ENCODE measurements around the gene TEX2. TPM values are rescaled to one million over a fixed set of nuclear protein-coding genes. Genes with fewer than 3 reads are reported as not detected.
A peak's percentile ranks its signal among the peaks of the same experiment; 100 is the strongest.

Gene TEX2
- total and polyA plus RNA-seq, 2 experiments from 2014 or later = 7.5 to 17.7 TPM

GRCh38 chr17:64277831-64278562, 14.9 kb upstream of the TEX2 start:
- no peaks in the 10 kb centered on the region for H3K4me1 Mint-ChIP-seq
- no peak for DNase-seq (ENCODE audit: low spot score)
- no peak overlapping the region for H3K4me3 ChIP-seq
- H3F3A ChIP-seq (replicated peaks; ENCODE audit: low read depth) = no peaks in the 10 kb centered on the region
- H2AFZ ChIP-seq = peak overlapping the region; percentile 18; the same call in 1 of the 2 replicates
- H3K79me2 ChIP-seq (replicated peaks; ENCODE audit: insufficient read depth) = no peaks in the 10 kb centered on the region
- no peak overlapping the region for H3K4me2 ChIP-seq
- no peaks in the 10 kb centered on the region for H3K9me2 ChIP-seq (ENCODE audit: insufficient read depth)
- no peaks in the 10 kb centered on the region for H3K27me3 ChIP-seq (ENCODE audit: insufficient read depth)
- peaks cover 3% of the 10 kb centered on the region for H3K27me3 Mint-ChIP-seq (ENCODE audit: insufficient read depth, low read depth, poor library complexity)
- ATAC-seq = no peak
- no peak overlapping the region for H3K27ac Mint-ChIP-seq
- no peaks in the 10 kb centered on the region for H3K36me3 Mint-ChIP-seq (ENCODE audit: low read depth)
- H4K20me1 ChIP-seq (replicated peaks; ENCODE audit: insufficient read depth) = no peaks in the 10 kb centered on the region; the same call in none of the 2 replicates
- no peak overlapping the region for H3K27ac ChIP-seq (ENCODE audit: low read depth)
- H3K36me3 ChIP-seq (ENCODE audit: insufficient read depth) = no peaks in the 10 kb centered on the region
- TF ChIP-seq EZH2 (IDR thresholded peaks at IDR 0.05; ENCODE audit: low read depth, unreplicated experiment) (no peak), NANOG (IDR thresholded peaks at IDR 0.05; ENCODE audit: borderline replicate concordance) (no peak), ZNF114 (CRISPR knock-in tag; IDR thresholded peaks at IDR 0.05) (no peak), ZNF331 (CRISPR knock-in tag; IDR thresholded peaks at IDR 0.05; ENCODE audit: low read depth) (no peak), CTCF (conservative IDR thresholded peaks at IDR 0.05; ENCODE audit: low read depth in 2 of 2) (no peak), STAT1 (IDR thresholded peaks at IDR 0.05; ENCODE audit: unreplicated experiment) (no peak)
- TF ChIP-seq, protein P1, sequence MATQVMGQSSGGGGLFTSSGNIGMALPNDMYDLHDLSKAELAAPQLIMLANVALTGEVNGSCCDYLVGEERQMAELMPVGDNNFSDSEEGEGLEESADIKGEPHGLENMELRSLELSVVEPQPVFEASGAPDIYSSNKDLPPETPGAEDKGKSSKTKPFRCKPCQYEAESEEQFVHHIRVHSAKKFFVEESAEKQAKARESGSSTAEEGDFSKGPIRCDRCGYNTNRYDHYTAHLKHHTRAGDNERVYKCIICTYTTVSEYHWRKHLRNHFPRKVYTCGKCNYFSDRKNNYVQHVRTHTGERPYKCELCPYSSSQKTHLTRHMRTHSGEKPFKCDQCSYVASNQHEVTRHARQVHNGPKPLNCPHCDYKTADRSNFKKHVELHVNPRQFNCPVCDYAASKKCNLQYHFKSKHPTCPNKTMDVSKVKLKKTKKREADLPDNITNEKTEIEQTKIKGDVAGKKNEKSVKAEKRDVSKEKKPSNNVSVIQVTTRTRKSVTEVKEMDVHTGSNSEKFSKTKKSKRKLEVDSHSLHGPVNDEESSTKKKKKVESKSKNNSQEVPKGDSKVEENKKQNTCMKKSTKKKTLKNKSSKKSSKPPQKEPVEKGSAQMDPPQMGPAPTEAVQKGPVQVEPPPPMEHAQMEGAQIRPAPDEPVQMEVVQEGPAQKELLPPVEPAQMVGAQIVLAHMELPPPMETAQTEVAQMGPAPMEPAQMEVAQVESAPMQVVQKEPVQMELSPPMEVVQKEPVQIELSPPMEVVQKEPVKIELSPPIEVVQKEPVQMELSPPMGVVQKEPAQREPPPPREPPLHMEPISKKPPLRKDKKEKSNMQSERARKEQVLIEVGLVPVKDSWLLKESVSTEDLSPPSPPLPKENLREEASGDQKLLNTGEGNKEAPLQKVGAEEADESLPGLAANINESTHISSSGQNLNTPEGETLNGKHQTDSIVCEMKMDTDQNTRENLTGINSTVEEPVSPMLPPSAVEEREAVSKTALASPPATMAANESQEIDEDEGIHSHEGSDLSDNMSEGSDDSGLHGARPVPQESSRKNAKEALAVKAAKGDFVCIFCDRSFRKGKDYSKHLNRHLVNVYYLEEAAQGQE (IDR thresholded peaks at IDR 0.05; ENCODE audit: unreplicated experiment) = no peak
- TF ChIP-seq, protein P2, sequence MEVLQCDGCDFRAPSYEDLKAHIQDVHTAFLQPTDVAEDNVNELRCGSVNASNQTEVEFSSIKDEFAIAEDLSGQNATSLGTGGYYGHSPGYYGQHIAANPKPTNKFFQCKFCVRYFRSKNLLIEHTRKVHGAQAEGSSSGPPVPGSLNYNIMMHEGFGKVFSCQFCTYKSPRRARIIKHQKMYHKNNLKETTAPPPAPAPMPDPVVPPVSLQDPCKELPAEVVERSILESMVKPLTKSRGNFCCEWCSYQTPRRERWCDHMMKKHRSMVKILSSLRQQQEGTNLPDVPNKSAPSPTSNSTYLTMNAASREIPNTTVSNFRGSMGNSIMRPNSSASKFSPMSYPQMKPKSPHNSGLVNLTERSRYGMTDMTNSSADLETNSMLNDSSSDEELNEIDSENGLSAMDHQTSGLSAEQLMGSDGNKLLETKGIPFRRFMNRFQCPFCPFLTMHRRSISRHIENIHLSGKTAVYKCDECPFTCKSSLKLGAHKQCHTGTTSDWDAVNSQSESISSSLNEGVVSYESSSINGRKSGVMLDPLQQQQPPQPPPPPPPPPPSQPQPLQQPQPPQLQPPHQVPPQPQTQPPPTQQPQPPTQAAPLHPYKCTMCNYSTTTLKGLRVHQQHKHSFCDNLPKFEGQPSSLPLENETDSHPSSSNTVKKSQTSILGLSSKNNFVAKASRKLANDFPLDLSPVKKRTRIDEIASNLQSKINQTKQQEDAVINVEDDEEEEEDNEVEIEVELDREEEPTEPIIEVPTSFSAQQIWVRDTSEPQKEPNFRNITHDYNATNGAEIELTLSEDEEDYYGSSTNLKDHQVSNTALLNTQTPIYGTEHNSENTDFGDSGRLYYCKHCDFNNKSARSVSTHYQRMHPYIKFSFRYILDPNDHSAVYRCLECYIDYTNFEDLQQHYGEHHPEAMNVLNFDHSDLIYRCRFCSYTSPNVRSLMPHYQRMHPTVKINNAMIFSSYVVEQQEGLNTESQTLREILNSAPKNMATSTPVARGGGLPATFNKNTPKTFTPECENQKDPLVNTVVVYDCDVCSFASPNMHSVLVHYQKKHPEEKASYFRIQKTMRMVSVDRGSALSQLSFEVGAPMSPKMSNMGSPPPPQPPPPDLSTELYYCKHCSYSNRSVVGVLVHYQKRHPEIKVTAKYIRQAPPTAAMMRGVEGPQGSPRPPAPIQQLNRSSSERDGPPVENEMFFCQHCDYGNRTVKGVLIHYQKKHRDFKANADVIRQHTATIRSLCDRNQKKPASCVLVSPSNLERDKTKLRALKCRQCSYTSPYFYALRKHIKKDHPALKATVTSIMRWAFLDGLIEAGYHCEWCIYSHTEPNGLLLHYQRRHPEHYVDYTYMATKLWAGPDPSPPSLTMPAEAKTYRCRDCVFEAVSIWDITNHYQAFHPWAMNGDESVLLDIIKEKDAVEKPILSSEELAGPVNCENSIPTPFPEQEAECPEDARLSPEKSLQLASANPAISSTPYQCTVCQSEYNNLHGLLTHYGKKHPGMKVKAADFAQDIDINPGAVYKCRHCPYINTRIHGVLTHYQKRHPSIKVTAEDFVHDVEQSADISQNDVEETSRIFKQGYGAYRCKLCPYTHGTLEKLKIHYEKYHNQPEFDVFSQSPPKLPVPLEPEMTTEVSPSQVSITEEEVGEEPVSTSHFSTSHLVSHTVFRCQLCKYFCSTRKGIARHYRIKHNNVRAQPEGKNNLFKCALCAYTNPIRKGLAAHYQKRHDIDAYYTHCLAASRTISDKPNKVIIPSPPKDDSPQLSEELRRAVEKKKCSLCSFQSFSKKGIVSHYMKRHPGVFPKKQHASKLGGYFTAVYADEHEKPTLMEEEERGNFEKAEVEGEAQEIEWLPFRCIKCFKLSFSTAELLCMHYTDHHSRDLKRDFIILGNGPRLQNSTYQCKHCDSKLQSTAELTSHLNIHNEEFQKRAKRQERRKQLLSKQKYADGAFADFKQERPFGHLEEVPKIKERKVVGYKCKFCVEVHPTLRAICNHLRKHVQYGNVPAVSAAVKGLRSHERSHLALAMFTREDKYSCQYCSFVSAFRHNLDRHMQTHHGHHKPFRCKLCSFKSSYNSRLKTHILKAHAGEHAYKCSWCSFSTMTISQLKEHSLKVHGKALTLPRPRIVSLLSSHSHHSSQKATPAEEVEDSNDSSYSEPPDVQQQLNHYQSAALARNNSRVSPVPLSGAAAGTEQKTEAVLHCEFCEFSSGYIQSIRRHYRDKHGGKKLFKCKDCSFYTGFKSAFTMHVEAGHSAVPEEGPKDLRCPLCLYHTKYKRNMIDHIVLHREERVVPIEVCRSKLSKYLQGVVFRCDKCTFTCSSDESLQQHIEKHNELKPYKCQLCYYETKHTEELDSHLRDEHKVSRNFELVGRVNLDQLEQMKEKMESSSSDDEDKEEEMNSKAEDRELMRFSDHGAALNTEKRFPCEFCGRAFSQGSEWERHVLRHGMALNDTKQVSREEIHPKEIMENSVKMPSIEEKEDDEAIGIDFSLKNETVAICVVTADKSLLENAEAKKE (CRISPR knock-in tag; IDR thresholded peaks at IDR 0.05) = no peak
- TF ChIP-seq, protein P3, sequence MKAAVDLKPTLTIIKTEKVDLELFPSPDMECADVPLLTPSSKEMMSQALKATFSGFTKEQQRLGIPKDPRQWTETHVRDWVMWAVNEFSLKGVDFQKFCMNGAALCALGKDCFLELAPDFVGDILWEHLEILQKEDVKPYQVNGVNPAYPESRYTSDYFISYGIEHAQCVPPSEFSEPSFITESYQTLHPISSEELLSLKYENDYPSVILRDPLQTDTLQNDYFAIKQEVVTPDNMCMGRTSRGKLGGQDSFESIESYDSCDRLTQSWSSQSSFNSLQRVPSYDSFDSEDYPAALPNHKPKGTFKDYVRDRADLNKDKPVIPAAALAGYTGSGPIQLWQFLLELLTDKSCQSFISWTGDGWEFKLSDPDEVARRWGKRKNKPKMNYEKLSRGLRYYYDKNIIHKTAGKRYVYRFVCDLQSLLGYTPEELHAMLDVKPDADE (IDR thresholded peaks at IDR 0.05) = no peak
- H3K4me3 Mint-ChIP-seq = no peak overlapping the region
- no peaks in the 10 kb centered on the region; the same call in 2 of the 3 replicates for H3K9me3 Mint-ChIP-seq
- no peaks in the 10 kb centered on the region for H3K4me1 ChIP-seq (ENCODE audit: insufficient read depth)
